Measurements from ENCODE around the gene DDA1. TPM values are rescaled to one million over a fixed set of nuclear protein-coding genes. Genes with fewer than 3 reads are reported as not detected.

DDA1 gene
- total and polyA plus RNA-seq, 9 of the 15 experiments (the other 6 are each of a cell fraction or from before 2014, with no cell fraction given) = 1.4 to 83.8 (median 33.8) TPM

- TF ChIP-seq, protein P1, sequence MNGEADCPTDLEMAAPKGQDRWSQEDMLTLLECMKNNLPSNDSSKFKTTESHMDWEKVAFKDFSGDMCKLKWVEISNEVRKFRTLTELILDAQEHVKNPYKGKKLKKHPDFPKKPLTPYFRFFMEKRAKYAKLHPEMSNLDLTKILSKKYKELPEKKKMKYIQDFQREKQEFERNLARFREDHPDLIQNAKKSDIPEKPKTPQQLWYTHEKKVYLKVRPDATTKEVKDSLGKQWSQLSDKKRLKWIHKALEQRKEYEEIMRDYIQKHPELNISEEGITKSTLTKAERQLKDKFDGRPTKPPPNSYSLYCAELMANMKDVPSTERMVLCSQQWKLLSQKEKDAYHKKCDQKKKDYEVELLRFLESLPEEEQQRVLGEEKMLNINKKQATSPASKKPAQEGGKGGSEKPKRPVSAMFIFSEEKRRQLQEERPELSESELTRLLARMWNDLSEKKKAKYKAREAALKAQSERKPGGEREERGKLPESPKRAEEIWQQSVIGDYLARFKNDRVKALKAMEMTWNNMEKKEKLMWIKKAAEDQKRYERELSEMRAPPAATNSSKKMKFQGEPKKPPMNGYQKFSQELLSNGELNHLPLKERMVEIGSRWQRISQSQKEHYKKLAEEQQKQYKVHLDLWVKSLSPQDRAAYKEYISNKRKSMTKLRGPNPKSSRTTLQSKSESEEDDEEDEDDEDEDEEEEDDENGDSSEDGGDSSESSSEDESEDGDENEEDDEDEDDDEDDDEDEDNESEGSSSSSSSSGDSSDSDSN (IDR thresholded peaks at IDR 0.05; ENCODE audit: borderline replicate concordance in 1 of 2, low read depth in 2 of 2, low read length in 2 of 2) = no peak
Measured at GRCh38 chr19:17304386-17305215, 4.8 kb upstream of the DDA1 start (continued).

- H3K27me3 ChIP-seq (ENCODE audit: control insufficient read depth in 2 of 2, insufficient read depth in 2 of 2, low read length in 2 of 2) = no peaks in the 10 kb centered on the region
- WGBS (ENCODE audit: insufficient coverage, low coverage, missing lambda C conversion rate) = 11% methylated on average over 7 of the region's 7 CpGs
- peak overlapping the region; percentile 88 for H2AFZ ChIP-seq (ENCODE audit: low read depth, low read length)
- BruUV-seq (replicated peaks) = no TSS peak
- no peaks in the 10 kb centered on the region for H3K9me3 ChIP-seq (replicated peaks; ENCODE audit: control insufficient read depth, insufficient read depth, low read depth, low read length)
- H3K9me1 ChIP-seq (ENCODE audit: control insufficient read depth, insufficient read depth, low read length) = no peaks in the 10 kb centered on the region
- 0 out of 2 replicates have a peak, but pooled peaks cover 3% of the 10 kb centered on the region for H4K20me1 ChIP-seq (replicated peaks; ENCODE audit: control insufficient read depth, insufficient read depth, low read length)
- peaks cover 26 to 72% of the 10 kb centered on the region in 2 experiments; a peak in 4 of 5 replicates for H3K4me1 ChIP-seq (replicated peaks in 1 of 2; ENCODE audit: control insufficient read depth in 2 of 2, insufficient read depth in 2 of 2, low read length in 2 of 2)
- peak overlapping the region; percentile 94 for H3K4me2 ChIP-seq (ENCODE audit: insufficient read depth, low read length)
- peaks cover 13% of the 10 kb centered on the region for H3K36me3 ChIP-seq (ENCODE audit: control insufficient read depth, insufficient read depth, low read length)
- peak overlapping the region; percentile 20 to 93; a peak in 3 of 4 replicates for H3K9ac ChIP-seq (ENCODE audit: insufficient read depth in 1 of 2, low read depth in 2 of 2, low read length in 2 of 2)
- peaks cover 40% of the 10 kb centered on the region for H3K79me2 ChIP-seq (ENCODE audit: control insufficient read depth, insufficient read depth, low read length)
- peak overlapping the region; percentile 58 for H3K4me3 ChIP-seq
- CTCF ChIA-PET (ENCODE audit: low intra/inter-chr PET ratio) = interaction anchor here (0.8 to 1.1 kb wide), 2 partner anchors 29 to 86 kb away, joined by 3 read pairs; partner anchors contain the start of gene ANO8
- in situ Hi-C loops (cut with MboI) (no loop called here), intact Hi-C loops (cut with micrococcal nuclease) (loop anchor here (1.0 kb wide), 1 partner anchor 11 kb away; no protein-coding TSS in a partner anchor)
- POLR2A ChIA-PET = interaction anchor here (0.6 to 1.1 kb wide), 5 partner anchors 11 to 1655 kb away, joined by 3 to 7 read pairs (median 3); partner anchors contain the start of gene BABAM1
- no peak overlapping the region for H3K27ac ChIP-seq (ENCODE audit: extremely low read depth, low read depth, low read length)
- DNase-seq (ENCODE audit: extremely low read depth in 1 of 4, low spot score in 3 of 4) (no peak), FAIRE-seq (no peak), ATAC-seq (no peak)
- peak; percentile 88 for TF ChIP-seq NFIC (IDR thresholded peaks at IDR 0.05)
- TF ChIP-seq FOXM1 (IDR thresholded peaks at IDR 0.05; ENCODE audit: low read depth) = no peak
- 0 out of 2 replicates have a peak, but pooled peaks have one; percentile 9 for TF ChIP-seq FOXM1 (CRISPR knock-in tag; IDR thresholded peaks at IDR 0.05; ENCODE audit: low read depth)
- TF ChIP-seq ADNP (tag; IDR thresholded peaks at IDR 0.05) = 0 out of 2 replicates have a peak, but pooled peaks have one; percentile 44
- no peak for TF ChIP-seq ZNF239 (CRISPR knock-in tag; IDR thresholded peaks at IDR 0.05)
- 0 out of 2 replicates have a peak, but pooled peaks have one; percentile 42 for TF ChIP-seq GATAD2A (IDR thresholded peaks at IDR 0.05)
- 0 out of 2 replicates have a peak, but pooled peaks have one; percentile 49 for TF ChIP-seq ELF1 (tag; IDR thresholded peaks at IDR 0.05)
- 0 out of 2 replicates have a peak, but pooled peaks have one; percentile 65 for TF ChIP-seq ZNF766 (CRISPR knock-in tag; conservative IDR thresholded peaks at IDR 0.05)
- no peak for TF ChIP-seq GATA2 (CRISPR knock-in tag; IDR thresholded peaks at IDR 0.05)
- TF ChIP-seq, protein P2, sequence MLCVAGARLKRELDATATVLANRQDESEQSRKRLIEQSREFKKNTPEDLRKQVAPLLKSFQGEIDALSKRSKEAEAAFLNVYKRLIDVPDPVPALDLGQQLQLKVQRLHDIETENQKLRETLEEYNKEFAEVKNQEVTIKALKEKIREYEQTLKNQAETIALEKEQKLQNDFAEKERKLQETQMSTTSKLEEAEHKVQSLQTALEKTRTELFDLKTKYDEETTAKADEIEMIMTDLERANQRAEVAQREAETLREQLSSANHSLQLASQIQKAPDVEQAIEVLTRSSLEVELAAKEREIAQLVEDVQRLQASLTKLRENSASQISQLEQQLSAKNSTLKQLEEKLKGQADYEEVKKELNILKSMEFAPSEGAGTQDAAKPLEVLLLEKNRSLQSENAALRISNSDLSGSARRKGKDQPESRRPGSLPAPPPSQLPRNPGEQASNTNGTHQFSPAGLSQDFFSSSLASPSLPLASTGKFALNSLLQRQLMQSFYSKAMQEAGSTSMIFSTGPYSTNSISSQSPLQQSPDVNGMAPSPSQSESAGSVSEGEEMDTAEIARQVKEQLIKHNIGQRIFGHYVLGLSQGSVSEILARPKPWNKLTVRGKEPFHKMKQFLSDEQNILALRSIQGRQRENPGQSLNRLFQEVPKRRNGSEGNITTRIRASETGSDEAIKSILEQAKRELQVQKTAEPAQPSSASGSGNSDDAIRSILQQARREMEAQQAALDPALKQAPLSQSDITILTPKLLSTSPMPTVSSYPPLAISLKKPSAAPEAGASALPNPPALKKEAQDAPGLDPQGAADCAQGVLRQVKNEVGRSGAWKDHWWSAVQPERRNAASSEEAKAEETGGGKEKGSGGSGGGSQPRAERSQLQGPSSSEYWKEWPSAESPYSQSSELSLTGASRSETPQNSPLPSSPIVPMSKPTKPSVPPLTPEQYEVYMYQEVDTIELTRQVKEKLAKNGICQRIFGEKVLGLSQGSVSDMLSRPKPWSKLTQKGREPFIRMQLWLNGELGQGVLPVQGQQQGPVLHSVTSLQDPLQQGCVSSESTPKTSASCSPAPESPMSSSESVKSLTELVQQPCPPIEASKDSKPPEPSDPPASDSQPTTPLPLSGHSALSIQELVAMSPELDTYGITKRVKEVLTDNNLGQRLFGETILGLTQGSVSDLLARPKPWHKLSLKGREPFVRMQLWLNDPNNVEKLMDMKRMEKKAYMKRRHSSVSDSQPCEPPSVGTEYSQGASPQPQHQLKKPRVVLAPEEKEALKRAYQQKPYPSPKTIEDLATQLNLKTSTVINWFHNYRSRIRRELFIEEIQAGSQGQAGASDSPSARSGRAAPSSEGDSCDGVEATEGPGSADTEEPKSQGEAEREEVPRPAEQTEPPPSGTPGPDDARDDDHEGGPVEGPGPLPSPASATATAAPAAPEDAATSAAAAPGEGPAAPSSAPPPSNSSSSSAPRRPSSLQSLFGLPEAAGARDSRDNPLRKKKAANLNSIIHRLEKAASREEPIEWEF (CRISPR knock-in tag; IDR thresholded peaks at IDR 0.05) = peak; percentile 70; the same call in 1 of the 2 replicates
Measured at GRCh38 chr19:17305216-17305516, 4.2 kb upstream of the DDA1 start.

All from K562 (cell line).